Rectal smooth muscle tissue (tissue), 1 donor: ENCODE data around the gene SV2C.

Source experiments
- H3K27ac ChIP-seq: one replicate; pipeline ENCODE4 v1.7.0; 2013; ENCODE audit warnings: low read depth, low read length, inconsistent platforms
- H3K27me3 ChIP-seq: one replicate; pipeline ENCODE4 v1.7.0; 2013; ENCODE audit warnings: low read length; ENCODE audit not compliant: control insufficient read depth, insufficient read depth
- H3K36me3 ChIP-seq: one replicate; pipeline ENCODE4 v1.7.0; 2013; ENCODE audit warnings: low read length; ENCODE audit not compliant: control insufficient read depth, insufficient read depth
- H3K4me1 ChIP-seq: one replicate; pipeline ENCODE4 v1.7.0; 2013; ENCODE audit warnings: low read length; ENCODE audit not compliant: control insufficient read depth, insufficient read depth
- H3K4me3 ChIP-seq: one replicate; pipeline ENCODE4 v1.7.0; 2013; ENCODE audit warnings: low read length
- H3K9ac ChIP-seq: one replicate; pipeline ENCODE4 v1.7.0; 2013; ENCODE audit warnings: low read length

Gene SV2C

GRCh38 chr5:76175051-76175666 is 92.0 kb downstream of the SV2C start:
- Histone ChIP-seq H3K27me3 (no peaks in the 10 kb centered on the region), H3K4me1 (no peaks in the 10 kb centered on the region), H3K27ac (no peak overlapping the region), H3K9ac (no peak overlapping the region), H3K36me3 (no peaks in the 10 kb centered on the region), H3K4me3 (no peak overlapping the region)

- Histone ChIP-seq H3K4me1 (no peaks in the 10 kb centered on the region), H3K4me3 (no peak overlapping the region), H3K27ac (no peak overlapping the region), H3K27me3 (no peaks in the 10 kb centered on the region), H3K9ac (no peak overlapping the region), H3K36me3 (no peaks in the 10 kb centered on the region)
Measured at GRCh38 chr5:76175821-76176403, 92.7 kb downstream of the SV2C start.

- H3K36me3 ChIP-seq: no peaks in the 10 kb centered on the region
- no peaks in the 10 kb centered on the region for H3K4me1 ChIP-seq
- no peak overlapping the region for H3K27ac ChIP-seq
- no peak overlapping the region for H3K9ac ChIP-seq
- H3K27me3 ChIP-seq: no peaks in the 10 kb centered on the region
- no peak overlapping the region for H3K4me3 ChIP-seq
Measured at GRCh38 chr5:76177978-76178377, 94.8 kb downstream of the SV2C start.

- Histone ChIP-seq H3K27me3 (no peaks in the 10 kb centered on the region), H3K4me1 (no peaks in the 10 kb centered on the region), H3K27ac (no peak overlapping the region), H3K9ac (no peak overlapping the region), H3K4me3 (no peak overlapping the region), H3K36me3 (no peaks in the 10 kb centered on the region)
Measured at GRCh38 chr5:76178913-76179312, 95.7 kb downstream of the SV2C start.

- Histone ChIP-seq H3K4me3 (no peak overlapping the region), H3K27ac (no peak overlapping the region), H3K9ac (no peak overlapping the region), H3K4me1 (no peaks in the 10 kb centered on the region), H3K27me3 (no peaks in the 10 kb centered on the region), H3K36me3 (no peaks in the 10 kb centered on the region)
Measured at GRCh38 chr5:76180814-76181805, 97.9 kb downstream of the SV2C start.

GRCh38 chr5:76187386-76187785 is 104.2 kb downstream of the SV2C start:
- Histone ChIP-seq H3K36me3 (no peaks in the 10 kb centered on the region), H3K4me1 (no peaks in the 10 kb centered on the region), H3K9ac (no peak overlapping the region), H3K27ac (no peak overlapping the region), H3K27me3 (no peaks in the 10 kb centered on the region), H3K4me3 (no peak overlapping the region)

- no peak overlapping the region for H3K4me3 ChIP-seq
- no peaks in the 10 kb centered on the region for H3K36me3 ChIP-seq
- H3K27ac ChIP-seq: no peak overlapping the region
Measured at GRCh38 chr5:76190356-76190755, 107.2 kb downstream of the SV2C start.

GRCh38 chr5:76192837-76193236 is 109.7 kb downstream of the SV2C start:
- no peaks in the 10 kb centered on the region for H3K4me1 ChIP-seq
- no peak overlapping the region for H3K4me3 ChIP-seq
- no peaks in the 10 kb centered on the region for H3K27me3 ChIP-seq
- no peak overlapping the region for H3K27ac ChIP-seq
- no peaks in the 10 kb centered on the region for H3K36me3 ChIP-seq
- no peak overlapping the region for H3K9ac ChIP-seq

More at GRCh38 chr5:76190356-76190755, 107.2 kb downstream of the SV2C start:
- Histone ChIP-seq H3K27me3 (no peaks in the 10 kb centered on the region), H3K4me1 (no peaks in the 10 kb centered on the region), H3K9ac (no peak overlapping the region)

- Histone ChIP-seq H3K9ac (no peak overlapping the region), H3K4me1 (no peaks in the 10 kb centered on the region), H3K27me3 (no peaks in the 10 kb centered on the region), H3K27ac (no peak overlapping the region), H3K4me3 (no peak overlapping the region), H3K36me3 (no peaks in the 10 kb centered on the region)
Measured at GRCh38 chr5:76193635-76194034, 110.5 kb downstream of the SV2C start.

- no peaks in the 10 kb centered on the region for H3K4me1 ChIP-seq
- no peak overlapping the region for H3K9ac ChIP-seq
- H3K27me3 ChIP-seq: no peaks in the 10 kb centered on the region
- H3K4me3 ChIP-seq: no peak overlapping the region
- H3K36me3 ChIP-seq: no peaks in the 10 kb centered on the region
- no peak overlapping the region for H3K27ac ChIP-seq
Measured at GRCh38 chr5:76194340-76194739, 111.2 kb downstream of the SV2C start.

GRCh38 chr5:76196457-76196856 is 113.3 kb downstream of the SV2C start:
- Histone ChIP-seq H3K27me3 (no peaks in the 10 kb centered on the region), H3K27ac (no peak overlapping the region), H3K4me3 (no peak overlapping the region), H3K9ac (no peak overlapping the region), H3K36me3 (no peaks in the 10 kb centered on the region), H3K4me1 (no peaks in the 10 kb centered on the region)

- Histone ChIP-seq H3K36me3 (no peaks in the 10 kb centered on the region), H3K27me3 (no peaks in the 10 kb centered on the region), H3K27ac (no peak overlapping the region), H3K9ac (no peak overlapping the region), H3K4me1 (no peaks in the 10 kb centered on the region), H3K4me3 (no peak overlapping the region)
Measured at GRCh38 chr5:76196886-76197489, 113.8 kb downstream of the SV2C start.
